Activated gamma-delta T cell (primary cell): ENCODE measurements around the gene MESP1.

Experiments used
- DNase-seq: peaks from one replicate; lab custom pipeline; 2025; lab: John Stamatoyannopoulos, UW

Gene MESP1

DNA sequence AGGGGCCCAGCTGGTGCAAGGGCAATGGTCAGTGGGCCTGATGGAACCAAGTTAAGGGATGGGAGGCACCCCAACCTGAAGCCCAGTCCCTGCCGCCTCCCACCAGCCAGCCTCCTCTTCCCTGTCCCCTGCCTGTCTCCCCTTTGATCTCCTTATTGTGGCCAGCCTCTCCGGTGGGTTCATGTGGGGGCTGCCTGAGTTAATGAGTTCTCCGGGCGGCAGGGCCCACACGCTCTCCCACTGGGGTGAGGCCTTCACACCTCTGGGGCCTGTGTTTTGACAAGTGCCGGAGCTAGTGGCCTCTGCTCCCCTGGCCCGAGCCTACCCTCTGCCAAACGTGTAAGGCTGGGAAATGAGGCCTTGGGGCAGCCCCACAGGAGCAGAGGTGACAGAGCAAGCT lies 7.2 kb upstream of the MESP1 start:
- no peak for DNase-seq

- DNase-seq: no peak
Observed at GRCh38 chr15:89756897-89757296, 5.8 kb upstream of the MESP1 start.

DNA sequence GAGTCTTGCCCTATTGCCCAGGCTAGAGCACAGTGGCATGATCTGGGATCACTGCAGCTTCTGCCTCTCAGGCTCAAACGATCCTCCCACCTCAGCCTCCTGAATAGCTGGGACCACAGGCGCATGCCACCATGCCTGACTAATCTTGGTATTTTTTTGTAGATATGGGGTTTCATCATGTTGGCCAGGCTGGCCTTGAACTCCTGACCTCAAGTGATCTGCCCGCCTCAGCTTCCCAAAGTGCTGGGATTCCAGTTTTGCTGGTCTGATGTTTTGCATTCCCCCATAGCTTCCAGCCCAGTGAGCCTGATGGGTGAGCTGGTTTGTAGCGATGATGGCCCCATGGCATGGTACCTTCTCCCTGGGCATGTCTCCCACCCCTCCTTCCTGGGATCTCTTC lies 4.7 kb upstream of the MESP1 start:
- DNase-seq: no peak

DNA sequence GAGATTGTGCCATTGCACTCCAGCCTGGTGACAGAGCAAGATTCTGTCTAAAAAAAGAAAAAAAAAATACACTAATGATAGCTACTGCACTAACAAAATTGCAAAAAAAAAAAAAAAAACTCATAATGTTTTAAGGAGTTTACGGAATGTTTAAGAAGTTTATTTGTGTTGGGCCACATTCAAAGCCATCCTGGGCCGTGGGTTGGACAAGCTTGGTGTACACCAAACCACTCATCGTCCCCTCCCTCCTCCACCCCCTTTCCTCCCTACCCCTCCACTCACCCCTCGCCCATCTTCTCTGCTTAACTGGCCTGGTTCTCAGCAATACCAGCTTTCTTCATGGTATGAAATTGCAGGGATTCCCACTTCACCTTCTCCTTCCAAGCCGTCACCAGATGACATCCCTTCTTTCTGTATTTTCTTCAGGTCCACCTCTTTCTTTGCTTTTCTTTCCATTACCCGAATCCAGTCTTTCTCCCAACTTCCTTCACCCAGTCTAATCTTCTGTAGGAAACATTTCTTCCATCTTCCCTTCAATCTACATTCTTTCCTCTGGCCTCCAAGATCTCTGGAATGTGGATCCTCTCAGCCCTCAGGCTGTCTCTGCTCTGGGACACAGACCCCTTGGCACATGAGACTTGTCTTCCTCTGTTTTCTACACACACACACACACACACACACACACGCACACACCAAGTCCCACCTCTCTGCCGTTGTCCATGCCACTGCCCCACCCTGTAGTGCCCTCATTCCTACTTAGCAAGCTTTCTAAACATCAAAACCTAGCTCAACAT lies 3.5 kb upstream of the MESP1 start:
- no peak for DNase-seq

DNA sequence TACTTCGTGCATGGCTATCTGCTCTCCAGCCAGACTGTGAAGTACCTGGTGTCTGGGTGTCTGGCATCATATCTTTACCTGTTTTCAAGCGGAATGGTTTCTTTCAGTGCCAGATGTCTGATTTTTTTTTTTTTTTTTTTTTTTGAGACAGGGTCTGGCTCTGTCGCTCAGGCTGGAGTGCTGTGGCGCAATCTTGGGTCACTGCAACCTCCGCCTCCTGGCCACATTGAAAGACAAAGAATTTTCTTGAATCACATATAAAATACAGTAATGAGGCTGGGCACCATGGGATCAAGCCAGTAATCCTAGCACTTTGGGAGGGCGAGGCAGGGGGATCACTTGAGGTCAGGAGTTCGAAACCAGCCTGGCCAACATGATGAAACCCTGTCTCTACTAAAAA lies 2.8 kb upstream of the MESP1 start:
- no peak for DNase-seq

- DNase-seq: no peak
Observed at GRCh38 chr15:89751748-89752147, 699 bp upstream of the MESP1 start.

DNA sequence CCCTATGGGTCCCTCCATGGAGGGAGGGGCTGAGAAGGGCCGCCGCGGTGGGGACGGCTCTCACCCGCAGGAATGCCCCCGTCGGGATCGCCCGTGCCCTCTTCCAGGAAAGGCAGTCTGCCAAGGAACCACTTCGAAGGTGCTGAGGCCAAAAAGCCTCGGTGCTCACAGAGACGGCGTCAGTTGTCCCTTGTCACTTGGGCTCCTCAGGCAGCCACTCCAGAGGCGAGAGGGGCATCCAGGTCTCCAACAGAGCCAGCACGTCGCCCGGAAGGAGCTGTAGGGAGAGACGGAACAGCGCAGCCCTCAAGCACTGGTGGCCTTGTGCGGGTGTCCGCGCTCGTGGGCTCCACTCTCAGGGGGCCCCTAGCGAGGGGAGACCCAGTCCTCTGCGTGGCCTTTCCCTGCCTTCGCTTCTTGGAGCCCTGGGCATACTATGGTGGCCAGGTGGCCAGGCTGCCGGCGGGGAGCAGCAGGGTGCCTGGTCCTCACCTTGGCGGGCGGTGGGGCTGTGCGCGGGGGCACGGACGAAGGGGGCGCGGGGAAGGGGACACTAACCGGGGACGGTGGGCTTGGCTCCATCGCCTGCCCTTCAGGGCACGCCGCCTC lies 994 bp downstream of the MESP1 start:
- no peak for DNase-seq

DNA sequence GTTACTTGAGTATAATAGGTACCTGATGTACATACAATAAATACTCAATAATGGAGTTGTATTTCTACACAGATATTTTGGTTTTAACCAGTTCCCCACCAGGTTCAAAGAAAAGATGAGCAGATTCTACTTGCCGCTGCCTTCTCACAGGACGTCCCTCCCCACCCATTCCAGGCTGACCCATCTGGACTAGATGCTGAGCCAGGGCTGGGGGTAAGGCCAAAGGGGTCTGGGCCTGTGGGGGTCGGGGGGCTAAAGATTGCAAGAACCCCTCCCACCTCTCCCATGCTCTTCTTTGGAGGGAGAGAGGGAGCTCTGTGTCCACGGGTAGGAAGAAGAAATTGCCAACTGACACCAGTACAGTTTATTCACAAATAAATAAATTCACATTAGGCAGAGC lies 1.5 kb downstream of the MESP1 start:
- no peak for DNase-seq

DNA sequence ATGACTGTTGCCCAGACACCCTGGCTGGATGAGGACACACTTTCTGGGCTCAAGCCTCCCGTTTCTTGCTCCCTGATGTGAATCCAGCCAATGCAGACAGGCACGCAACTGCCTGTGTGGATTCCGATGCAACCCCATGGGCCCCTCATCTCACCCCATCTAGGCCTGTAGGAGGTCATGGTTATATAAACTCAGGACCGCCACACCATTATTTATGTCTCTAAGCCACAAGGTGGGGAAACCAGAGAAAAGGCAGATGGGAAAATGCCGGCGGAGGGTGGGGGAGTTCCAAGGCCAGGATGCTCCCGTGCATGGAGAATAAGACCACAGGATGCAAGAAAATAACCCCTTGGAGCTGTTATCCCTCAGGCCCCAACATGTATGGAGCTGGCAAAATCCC lies 2.0 kb downstream of the MESP1 start:
- no peak for DNase-seq

DNA sequence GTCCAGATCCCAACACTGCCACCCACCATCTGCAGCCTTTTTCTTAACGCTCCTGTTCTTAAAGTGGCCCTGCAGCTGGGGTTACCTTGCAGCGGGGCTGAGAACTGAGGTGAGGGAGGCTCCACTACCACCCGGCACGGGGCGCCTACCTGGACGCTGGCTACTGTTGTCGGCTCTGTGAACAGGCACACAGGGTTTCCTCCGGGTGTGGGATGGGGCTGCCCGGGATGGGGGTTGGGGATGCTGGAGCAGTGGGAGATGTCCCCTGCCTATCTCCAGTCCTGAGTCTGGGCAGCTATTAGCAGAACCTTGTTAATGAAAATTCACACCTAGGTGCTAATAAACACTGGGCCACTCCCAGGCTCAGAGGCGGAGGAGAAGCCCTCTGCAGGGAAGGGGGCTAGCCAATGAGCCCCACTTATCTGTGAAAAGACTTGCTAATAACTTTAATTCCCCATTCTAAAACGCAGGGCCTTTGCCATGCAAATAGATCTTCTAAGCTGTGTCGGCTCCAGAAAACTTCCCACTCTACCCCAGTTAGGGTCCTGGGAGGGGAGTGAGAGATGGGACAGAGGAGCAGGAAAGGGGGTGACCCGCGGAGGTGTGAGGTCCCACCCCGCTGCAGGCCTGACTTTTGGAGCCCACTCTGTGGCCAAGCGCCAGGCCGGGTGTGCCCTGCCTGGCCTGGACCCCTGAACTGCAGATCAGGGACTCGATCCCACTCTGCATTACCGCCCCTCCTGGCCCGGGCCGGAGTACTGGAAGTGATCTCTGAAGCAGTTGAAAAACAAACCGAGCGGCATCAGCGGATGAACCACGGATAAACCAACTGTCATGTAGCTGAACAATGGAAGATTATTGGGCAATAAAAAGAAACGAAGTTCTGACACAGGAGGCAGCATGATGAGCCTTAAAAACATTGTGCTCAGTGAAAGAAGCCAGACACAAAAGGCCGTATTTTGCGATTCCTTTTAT lies 3.1 kb downstream of the MESP1 start:
- no peak for DNase-seq

DNA sequence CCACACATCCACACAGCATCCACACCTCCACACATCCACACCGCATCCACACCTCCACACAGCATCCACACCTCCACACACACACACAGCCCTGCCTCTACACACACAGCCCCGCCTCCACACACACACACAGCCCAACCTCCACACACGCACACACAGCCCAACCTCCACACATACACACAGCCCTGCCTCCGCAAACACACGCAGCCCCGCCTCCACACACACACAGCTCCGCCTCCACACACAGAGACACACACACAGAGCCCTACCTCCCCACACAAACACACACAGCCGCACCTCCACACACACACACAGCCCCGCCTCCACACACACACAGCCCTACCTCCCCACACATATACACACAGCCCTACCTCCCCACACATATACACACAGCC lies 4.7 kb downstream of the MESP1 start:
- DNase-seq: no peak

- no peak for DNase-seq
Observed at GRCh38 chr15:89745768-89746167, 5.3 kb downstream of the MESP1 start.

DNA sequence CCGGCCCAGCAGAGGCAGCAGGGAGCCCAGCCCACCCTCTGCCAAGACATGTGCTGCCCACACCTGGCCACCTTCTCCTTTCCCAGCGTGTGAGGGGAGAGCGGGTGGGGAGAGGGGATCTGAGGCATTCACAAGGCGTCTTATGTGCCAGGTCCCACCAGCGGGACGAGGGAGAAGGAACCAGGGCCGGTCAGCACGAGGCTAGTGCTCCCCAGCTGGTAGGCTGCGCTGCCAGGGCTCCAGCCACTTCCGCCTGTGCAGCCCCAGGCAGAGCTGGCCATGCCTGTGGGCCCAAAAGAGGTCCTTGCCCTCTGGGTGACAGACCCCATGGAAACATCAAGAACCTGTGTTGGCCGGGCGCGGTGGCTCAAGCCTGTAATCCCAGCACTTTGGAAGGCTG lies 5.9 kb downstream of the MESP1 start:
- DNase-seq: no peak

- DNase-seq: no peak
Observed at GRCh38 chr15:89743594-89743993, 7.5 kb downstream of the MESP1 start.

DNA sequence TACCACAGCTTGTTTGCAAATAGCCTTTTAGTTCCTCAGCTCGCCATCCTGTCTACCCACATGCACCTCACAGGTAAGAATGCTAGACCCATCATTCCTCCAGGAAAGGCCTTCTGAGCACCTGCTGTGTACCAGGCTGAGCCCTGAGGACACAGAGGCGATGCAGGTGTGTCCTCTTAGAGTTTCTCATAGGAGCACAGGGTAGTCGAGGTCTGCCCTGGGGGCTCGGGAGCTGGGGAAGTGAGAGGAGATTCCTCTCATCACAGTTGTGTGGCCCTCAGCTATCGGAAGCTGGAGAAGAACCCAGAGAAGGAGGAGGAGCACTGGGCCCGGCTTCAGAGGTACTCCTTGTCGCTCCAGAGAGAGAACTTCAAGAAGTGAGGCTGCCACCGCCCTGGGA lies 8.0 kb downstream of the MESP1 start:
- no peak for DNase-seq

GRCh38 chr15:89740137-89740536 lies 10.9 kb downstream of the MESP1 start:
- no peak for DNase-seq

DNA sequence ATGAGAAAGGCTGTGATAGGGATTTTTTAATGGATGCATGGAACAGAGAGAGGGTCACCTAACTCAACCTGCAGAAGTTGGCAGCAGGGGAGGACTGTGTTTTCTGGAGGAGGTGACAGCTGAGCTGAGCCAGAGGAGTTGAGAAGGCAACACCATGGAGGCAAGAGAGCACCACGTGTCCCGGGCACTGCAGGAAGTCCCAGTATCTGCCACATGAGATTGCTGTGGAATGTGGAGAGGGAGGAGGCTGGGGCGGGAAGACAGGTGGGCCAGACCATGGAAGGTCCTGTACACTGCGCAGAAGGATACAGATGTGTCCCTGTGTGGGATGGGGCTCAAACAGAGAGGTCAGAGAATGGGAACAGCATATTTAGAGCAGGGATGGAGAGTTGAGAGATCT lies 15.3 kb downstream of the MESP1 start:
- no peak for DNase-seq

DNA sequence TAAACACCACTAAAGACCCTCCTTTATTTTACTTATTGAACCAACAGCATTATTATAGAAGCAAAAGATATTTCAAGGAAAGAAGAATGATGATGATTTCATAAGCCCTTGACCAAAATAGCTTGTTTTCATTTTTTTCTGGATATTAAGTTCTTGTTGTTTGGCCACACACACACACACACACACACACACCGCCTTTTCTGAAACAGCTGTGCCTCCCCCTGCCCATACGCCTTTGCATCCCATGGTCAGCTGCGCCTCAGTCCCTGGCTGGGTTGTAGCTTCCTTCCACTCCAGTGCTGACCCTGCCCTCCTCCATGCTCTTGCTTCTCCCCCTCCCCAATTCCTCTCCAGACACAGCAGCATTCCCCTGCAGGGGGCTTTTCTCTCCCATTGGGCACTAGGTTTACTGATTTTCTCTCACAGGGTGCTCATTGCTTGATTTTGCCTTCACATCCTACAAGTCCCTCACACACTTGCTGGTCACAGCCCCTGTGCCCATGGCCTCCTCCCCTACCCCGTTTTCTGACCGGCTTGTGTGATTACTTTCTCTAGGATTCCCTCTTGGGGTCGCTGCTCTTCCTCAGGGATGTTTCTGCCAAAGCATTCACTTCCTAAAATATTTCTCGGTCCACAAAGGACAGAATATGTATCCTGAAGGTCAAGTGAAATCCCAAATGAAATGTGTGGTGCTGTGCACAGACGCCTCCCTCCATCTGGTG lies 18.4 kb downstream of the MESP1 start:
- no peak for DNase-seq

DNA sequence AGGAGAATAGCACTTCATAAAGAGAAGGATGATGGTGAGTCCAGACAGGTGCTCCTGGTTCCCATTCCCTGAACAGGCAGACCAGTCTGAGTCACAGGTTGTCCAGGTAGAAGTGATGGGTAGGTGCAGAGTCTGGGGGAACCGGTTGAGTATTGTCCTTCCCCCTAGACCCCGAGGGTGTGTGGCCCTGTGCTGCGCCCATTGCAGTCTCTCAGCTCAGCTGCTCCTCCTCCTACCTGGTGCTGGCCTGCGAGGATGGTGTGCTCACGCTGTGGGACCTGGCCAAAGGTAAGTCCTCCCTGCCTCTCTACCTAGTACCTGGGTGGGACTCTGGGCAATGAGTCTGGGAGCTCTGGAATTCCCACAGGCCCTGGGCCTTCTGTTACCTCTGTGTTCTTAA lies 19.8 kb downstream of the MESP1 start:
- DNase-seq: no peak

GRCh38 chr15:89728254-89728653 lies 22.8 kb downstream of the MESP1 start:
- DNase-seq: no peak

DNA sequence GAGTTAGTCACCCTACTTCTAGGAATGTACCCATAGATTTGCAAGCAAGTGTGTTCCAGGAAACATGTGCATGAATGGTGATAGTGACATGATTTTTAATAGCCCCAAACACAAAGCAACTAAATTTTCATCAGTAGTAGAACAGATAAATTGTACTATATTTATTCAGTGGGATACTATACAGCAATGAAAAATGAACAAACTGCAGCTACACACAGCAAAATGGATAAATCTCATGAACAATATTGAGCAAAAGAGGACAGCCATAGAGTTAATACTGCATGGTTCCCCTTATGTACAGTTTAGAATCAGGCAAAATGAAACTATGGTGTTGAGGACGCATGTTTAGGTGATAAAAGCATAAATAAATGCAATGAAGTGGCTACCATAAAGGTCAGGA lies 26.0 kb downstream of the MESP1 start:
- no peak for DNase-seq

GRCh38 chr15:89724621-89725020 lies 26.4 kb downstream of the MESP1 start:
- DNase-seq: no peak
